ENCODE data around the gene CBX2.

Gene CBX2

DNA sequence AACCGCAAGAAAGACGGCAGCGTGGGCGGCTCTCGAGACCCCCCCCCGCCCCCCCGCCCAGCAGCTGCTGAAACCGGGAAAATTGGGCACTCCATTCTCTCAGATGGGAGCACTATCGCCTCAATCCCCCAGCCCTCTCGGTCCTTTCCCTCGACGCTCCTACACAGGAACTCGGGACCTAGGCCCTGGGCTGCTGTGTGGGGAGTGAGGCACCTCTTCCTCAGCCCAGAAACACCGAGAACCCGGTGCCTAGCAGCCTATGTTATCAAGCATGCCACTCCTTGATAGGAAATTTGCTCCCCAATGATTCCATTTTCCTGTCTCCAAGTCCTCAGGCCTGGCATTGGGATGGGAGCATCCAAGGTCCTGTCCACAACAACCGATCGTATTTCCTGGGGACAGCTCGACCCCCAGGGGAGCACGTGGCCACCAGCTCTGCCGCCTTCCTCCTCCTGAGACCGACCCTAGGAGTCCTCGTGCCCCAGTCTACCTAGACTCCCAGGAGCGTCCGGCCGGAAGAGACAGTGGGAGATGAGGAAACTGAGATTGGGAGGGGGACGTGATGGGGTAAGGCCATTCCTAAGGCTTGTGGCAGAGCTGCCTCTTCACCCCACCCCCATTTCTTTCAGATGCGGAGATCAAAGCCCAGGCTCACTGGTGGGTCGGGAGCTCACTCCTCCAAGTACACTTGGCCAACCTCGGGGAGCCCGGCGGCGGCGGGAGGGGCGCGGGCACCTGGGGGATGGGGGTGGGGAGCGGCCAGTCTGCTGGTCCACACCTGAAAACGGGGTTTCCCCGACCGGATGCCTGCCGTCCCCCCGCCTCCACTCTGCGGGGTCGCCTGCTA is 36.4 kb downstream of the CBX2 start:
- Histone ChIP-seq H4K20me1 (ENCODE audit: insufficient read depth, low read length) (no peaks in the 10 kb centered on the region), H3K4me1 (ENCODE audit: low read length) (peaks cover 29% of the 10 kb centered on the region), H3K4me3 (ENCODE audit: low read length) (peak overlapping the region; percentile 83), H3K9ac (ENCODE audit: low read length) (peak overlapping the region; percentile 96), H3K27me3 (ENCODE audit: low read depth, low read length) (no peaks in the 10 kb centered on the region), H3K27ac (ENCODE audit: low read length) (no peak overlapping the region), H3K4me2 (ENCODE audit: low read length) (peak overlapping the region; percentile 92), H3K9me3 (ENCODE audit: insufficient read depth, low read length) (no peaks in the 10 kb centered on the region), H3K79me2 (ENCODE audit: low read length) (no peaks in the 10 kb centered on the region), H3K36me3 (replicated peaks; ENCODE audit: low read depth, low read length) (no peaks in the 10 kb centered on the region), H2AFZ (ENCODE audit: low read depth, low read length) (no peak overlapping the region)
- TF ChIP-seq, protein P1, sequence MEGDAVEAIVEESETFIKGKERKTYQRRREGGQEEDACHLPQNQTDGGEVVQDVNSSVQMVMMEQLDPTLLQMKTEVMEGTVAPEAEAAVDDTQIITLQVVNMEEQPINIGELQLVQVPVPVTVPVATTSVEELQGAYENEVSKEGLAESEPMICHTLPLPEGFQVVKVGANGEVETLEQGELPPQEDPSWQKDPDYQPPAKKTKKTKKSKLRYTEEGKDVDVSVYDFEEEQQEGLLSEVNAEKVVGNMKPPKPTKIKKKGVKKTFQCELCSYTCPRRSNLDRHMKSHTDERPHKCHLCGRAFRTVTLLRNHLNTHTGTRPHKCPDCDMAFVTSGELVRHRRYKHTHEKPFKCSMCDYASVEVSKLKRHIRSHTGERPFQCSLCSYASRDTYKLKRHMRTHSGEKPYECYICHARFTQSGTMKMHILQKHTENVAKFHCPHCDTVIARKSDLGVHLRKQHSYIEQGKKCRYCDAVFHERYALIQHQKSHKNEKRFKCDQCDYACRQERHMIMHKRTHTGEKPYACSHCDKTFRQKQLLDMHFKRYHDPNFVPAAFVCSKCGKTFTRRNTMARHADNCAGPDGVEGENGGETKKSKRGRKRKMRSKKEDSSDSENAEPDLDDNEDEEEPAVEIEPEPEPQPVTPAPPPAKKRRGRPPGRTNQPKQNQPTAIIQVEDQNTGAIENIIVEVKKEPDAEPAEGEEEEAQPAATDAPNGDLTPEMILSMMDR (IDR thresholded peaks at IDR 0.05; ENCODE audit: low read depth, low read length): no peak
- TF ChIP-seq EZH2phosphoT487 (IDR thresholded peaks at IDR 0.05; ENCODE audit: low read depth): no peak

DNA sequence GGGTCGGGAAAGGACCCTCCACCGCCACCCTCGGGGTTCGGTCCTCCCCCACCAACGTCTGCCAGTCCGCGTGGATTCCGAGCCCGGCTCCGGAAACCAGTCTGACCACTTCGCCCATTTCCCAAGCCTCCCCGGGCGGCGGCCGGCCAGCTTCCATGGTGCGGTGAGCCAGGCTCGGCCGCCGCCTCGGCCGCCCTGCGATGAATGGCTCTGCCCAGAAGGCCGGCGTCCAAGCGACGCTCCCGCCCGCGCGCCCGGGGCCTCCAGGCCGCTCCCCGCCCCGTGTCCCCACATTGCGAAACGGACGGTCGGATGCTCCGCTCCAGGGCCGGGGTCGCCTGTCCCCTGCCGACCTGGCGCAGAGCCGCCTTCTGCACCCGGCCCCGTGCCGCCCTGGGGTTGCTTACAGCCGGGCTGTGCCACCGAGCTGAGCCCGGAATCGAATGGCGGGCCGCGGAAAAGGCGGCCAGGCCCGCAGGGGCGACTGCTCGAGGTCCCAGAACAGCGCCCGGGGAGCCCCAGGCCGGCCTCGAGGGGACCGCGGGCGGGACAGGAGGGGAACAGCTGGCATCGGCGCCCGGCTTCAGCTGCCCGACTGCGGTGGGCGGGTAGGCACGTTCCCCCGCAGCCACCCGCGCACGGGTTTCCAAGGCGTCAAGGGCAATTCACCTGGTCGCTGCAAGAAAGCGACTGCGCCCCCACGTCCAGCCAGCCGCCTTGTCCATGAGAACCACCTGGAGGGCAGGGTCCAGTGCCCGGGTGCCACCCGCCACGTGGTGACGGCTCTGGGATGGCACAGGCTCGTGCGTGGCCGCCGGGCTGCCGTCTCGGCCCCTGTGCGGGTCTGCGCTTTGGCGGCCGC is 37.3 kb downstream of the CBX2 start:
- Histone ChIP-seq H3K27ac (ENCODE audit: low read length) (no peak overlapping the region), H2AFZ (ENCODE audit: low read depth, low read length) (no peak overlapping the region), H3K4me1 (ENCODE audit: low read length) (peaks cover 25% of the 10 kb centered on the region), H3K4me2 (ENCODE audit: low read length) (no peak overlapping the region), H4K20me1 (ENCODE audit: insufficient read depth, low read length) (no peaks in the 10 kb centered on the region), H3K27me3 (ENCODE audit: low read depth, low read length) (no peaks in the 10 kb centered on the region), H3K79me2 (ENCODE audit: low read length) (no peaks in the 10 kb centered on the region), H3K4me3 (ENCODE audit: low read length) (no peak overlapping the region), H3K9me3 (ENCODE audit: insufficient read depth, low read length) (no peaks in the 10 kb centered on the region), H3K9ac (ENCODE audit: low read length) (no peak overlapping the region), H3K36me3 (replicated peaks; ENCODE audit: low read depth, low read length) (no peaks in the 10 kb centered on the region)
- TF ChIP-seq, protein P1 (IDR thresholded peaks at IDR 0.05; ENCODE audit: low read depth, low read length): no peak
- no peak for TF ChIP-seq EZH2phosphoT487 (IDR thresholded peaks at IDR 0.05; ENCODE audit: low read depth)

DNA sequence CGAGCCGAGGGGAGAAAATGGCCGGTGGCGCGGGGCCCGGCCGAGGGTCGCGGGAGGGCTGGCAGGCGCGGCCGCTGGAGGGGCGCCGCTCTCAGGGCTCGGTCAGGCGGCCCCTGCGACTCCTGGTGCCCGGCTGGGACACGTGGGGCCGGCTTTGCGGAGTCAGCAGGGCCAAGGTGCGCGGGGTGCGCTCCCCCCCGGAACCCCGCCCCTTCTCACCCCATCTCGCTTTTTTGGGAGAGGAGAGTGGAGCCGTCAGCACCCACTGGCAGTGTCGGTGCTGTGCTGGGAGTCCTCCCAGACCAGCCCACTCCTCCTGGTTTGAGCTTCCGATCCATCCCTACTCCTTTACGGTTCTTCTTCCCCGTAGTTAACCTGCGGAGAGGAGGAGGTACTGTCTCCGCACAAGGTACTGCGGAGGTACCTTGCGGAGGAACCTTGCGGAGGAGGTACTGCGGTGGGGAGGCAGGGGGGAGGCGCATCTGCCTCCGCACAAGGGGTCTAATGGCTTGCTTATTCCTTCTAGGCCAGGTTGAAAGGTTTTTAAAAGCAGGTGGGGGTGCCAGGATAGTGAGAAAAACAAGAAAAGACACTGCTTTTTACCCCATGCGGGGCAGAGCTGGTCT is 38.0 kb downstream of the CBX2 start:
- no peaks in the 10 kb centered on the region for H3K79me2 ChIP-seq (ENCODE audit: low read length)
- peaks cover 18% of the 10 kb centered on the region for H3K4me1 ChIP-seq (ENCODE audit: low read length)
- no peaks in the 10 kb centered on the region for H3K27me3 ChIP-seq (ENCODE audit: low read depth, low read length)
- no peak overlapping the region for H3K4me3 ChIP-seq (ENCODE audit: low read length)
- no peak overlapping the region for H3K9ac ChIP-seq (ENCODE audit: low read length)
- no peak overlapping the region for H3K27ac ChIP-seq (ENCODE audit: low read length)
- no peak overlapping the region for H3K4me2 ChIP-seq (ENCODE audit: low read length)
- H2AFZ ChIP-seq (ENCODE audit: low read depth, low read length): no peak overlapping the region
- H3K36me3 ChIP-seq (replicated peaks; ENCODE audit: low read depth, low read length): no peaks in the 10 kb centered on the region
- TF ChIP-seq, protein P1 (IDR thresholded peaks at IDR 0.05; ENCODE audit: low read depth, low read length): no peak
- TF ChIP-seq EZH2phosphoT487 (IDR thresholded peaks at IDR 0.05; ENCODE audit: low read depth): no peak
- no peaks in the 10 kb centered on the region for H3K9me3 ChIP-seq (ENCODE audit: insufficient read depth, low read length)
- H4K20me1 ChIP-seq (ENCODE audit: insufficient read depth, low read length): no peaks in the 10 kb centered on the region

All from OCI-LY3 (cell line).